GM12864 (cell line): ENCODE results near the gene RBKS.

Experiments used
- DNase-seq: peaks from one replicate; pipeline ENCODE4 v3.0.0-alpha.2; 2011; ENCODE audit warnings: low read depth
- H3K4me3 ChIP-seq: 2 replicates; pipeline ENCODE4 v1.5.1; 2011; ENCODE audit warnings: mild to moderate bottlenecking, low read depth, low read length, control low read depth
- TF ChIP-seq, protein P1 (sequence below): IDR thresholded peaks from 2 replicates; pipeline ENCODE4 v1.5.1; 2011; ENCODE audit warnings: low read depth, mild to moderate bottlenecking, moderate library complexity, low read length, control low read depth, inconsistent platforms; ENCODE audit errors: missing control alignments

Gene RBKS

DNA sequence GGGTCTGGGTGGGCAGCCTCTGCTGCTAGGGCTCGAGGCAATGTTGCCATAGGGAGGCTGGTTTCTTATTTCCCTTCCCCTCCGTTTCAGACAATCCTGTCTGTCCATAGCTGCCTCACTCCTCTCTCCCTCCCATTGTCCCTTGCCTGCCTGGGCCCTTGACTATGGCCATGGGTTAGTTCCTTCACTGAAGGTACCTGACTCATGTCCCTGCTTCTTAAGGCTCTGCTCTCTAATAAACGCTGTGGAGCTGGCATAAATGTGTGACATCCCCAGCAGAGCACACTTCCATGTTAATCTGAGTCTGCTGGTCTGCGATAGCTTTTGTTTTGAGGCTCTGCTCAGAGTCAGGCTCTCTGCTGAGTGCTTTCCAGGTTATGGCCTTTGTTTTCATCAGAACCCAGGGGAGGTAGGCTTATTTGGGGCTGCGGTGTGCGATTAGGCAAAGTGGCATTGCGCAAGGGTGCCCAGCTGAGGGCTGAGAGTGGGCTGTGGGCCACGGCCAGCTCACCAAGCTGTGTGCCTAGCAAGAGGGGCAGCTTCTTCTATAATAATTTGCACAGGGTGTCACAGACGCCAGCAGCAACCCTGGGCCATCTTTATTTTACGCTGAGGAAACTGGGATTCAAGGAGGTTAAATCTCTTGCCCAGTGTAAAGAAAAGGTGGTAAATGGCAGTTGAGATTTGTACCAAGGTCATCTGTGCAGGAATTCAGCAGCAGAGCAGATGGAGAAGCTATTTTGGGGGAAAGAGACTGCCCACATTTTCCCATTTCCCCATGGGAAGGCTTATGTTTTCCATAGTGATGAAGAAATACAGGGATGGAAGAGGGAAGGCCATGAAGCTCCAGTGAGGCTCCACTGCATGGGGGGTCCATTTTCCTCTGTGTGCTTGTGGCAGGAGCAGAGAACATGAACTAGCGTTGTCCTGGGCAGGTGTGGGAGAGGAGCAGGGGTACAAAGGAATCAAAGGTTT is 93.1 kb downstream of the RBKS start:
- TF ChIP-seq, protein P1, sequence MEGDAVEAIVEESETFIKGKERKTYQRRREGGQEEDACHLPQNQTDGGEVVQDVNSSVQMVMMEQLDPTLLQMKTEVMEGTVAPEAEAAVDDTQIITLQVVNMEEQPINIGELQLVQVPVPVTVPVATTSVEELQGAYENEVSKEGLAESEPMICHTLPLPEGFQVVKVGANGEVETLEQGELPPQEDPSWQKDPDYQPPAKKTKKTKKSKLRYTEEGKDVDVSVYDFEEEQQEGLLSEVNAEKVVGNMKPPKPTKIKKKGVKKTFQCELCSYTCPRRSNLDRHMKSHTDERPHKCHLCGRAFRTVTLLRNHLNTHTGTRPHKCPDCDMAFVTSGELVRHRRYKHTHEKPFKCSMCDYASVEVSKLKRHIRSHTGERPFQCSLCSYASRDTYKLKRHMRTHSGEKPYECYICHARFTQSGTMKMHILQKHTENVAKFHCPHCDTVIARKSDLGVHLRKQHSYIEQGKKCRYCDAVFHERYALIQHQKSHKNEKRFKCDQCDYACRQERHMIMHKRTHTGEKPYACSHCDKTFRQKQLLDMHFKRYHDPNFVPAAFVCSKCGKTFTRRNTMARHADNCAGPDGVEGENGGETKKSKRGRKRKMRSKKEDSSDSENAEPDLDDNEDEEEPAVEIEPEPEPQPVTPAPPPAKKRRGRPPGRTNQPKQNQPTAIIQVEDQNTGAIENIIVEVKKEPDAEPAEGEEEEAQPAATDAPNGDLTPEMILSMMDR = no peak
- DNase-seq = no peak
- no peak overlapping the region for H3K4me3 ChIP-seq

DNA sequence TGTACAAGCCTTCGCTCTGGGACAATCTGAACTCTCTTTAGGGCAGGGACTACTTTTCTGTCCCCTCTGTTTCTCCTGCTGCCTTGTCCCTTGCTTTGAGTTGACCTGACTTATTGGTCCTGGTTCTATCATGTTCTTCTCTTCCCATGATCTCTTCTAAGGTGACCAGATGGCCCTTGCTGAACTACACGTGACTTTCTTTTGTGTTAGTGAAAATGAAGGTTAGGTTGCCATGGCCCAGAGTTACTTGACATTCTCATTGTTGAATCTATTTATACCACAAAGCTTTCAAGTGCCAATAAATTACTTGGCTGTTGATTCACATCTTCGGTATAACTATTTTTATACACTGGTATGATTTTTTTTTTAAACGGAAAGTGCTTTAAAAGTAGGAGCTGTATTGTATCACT is 94.3 kb downstream of the RBKS start:
- TF ChIP-seq, protein P1 = no peak
- H3K4me3 ChIP-seq = no peak overlapping the region
- DNase-seq = no peak

DNA sequence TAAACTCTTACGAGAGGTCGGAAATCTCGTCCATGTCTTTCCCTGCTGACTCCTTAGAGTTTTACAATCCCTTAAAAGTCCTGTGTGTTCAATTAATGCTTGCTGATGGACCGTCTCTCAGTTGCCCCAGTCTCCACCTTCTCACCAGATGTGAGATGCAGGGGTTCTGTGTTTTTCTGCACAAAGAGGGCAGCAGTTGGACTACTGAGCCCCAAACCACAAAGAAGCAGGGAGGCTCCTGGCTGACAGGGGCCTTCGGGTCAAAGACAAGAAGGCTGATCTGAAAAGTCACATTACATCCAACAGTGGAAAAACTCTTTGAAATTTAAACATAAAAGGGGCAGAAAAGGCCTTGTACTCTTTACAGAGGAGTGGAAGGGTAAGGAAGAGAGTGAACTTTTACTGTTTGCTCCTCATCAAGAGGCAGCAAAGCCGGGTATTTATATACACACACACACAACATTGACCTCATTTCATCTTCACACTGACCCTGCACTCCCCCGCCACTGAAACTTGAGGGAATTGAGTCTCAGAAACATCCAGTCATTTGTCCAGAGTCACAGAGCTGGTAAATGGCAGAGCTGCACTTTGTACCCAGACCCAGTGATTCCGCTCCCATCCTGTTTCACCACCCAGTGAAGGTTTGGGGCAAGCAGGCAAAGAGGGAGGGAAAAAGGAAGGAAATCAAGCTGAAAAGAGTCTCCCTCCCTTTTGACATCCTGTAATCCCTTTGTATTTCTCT is 94.9 kb downstream of the RBKS start:
- DNase-seq = no peak
- TF ChIP-seq, protein P1 = no peak
- H3K4me3 ChIP-seq = no peak overlapping the region

DNA sequence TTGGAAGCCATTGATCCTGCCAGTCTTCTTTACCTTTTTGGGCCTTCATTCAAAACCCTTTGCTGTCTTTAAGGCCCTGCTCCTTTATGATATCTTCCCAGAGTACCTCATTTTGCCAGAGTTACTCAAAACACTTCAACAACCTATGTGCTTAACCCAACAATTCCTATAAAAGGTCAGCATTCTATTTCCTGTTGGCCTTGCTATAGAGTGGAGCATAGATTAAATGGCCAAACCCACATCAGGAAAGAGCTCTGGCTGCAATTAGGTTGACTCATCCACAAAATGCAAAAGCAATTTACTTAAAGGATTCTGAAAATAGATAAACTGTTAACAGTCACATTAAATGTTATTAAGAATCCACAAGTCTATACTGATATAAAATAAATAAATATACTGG is 97.4 kb downstream of the RBKS start:
- H3K4me3 ChIP-seq = no peak overlapping the region
- TF ChIP-seq, protein P1 = no peak
- DNase-seq = no peak

DNA sequence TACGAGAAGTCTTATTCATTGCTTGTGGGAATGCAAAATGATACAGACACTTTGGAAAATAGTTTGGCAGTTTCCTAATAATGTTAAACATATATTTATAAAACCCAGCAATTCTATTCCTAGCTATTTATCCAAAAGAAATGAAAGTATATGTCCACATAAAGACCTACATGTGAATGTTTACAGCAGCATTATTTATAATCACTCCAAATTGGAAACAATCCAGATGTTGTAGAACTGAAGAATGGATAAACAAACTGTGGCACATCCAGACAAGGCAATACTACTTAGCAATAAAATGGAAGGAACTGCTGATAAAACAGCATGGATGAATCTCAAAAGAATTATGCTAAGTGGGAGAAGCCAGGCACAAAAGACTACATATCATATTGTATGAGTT is 99.4 kb downstream of the RBKS start:
- TF ChIP-seq, protein P1 = no peak
- DNase-seq = no peak
- H3K4me3 ChIP-seq = no peak overlapping the region

DNA sequence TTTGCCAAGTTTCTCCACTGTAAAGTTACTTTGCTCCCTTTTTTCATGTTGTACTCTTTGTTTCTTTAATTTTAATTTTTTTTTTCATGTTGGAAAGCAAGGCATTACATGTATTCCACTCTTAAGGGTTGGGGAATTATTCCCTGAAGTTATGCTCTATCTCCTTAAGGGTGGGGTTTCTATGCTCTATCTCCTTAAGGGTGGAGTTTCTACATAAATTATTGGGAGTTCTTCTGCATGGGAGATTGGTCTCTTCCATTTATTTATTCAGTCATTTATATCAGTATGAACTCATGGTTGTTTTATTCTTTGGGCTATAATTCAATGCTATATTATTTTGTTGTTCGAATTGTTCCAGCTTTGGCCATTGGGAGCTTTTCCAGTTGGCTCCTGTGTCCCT is 107.5 kb downstream of the RBKS start:
- DNase-seq = no peak
- TF ChIP-seq, protein P1 = no peak
- H3K4me3 ChIP-seq = no peak overlapping the region

DNA sequence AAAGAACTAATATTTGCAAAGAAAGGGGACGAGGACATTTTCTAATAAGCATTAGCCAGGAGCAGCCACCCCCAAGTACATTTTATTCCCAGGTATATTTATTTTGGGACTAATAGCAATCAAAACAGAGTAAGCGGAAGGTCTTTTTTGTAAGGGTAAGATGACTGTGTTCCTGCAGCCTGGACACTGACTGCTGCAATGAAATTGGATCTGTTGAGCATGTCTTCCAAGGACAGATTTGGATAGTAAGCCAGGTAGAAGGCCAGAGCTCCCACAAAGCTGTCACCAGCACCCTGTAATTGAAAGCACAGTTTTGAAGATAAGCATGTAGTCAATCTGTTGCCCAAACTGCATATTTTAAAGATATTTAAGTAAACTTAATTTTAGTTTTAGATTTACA is 108.7 kb downstream of the RBKS start:
- H3K4me3 ChIP-seq = no peak overlapping the region
- TF ChIP-seq, protein P1 = no peak
- DNase-seq = no peak
